T-cell (primary cell): ENCODE results near the gene SPOCK2. TPM values are rescaled to one million over a fixed set of nuclear protein-coding genes. Genes with fewer than 3 reads are reported as not detected.

Experiments
- ATAC-seq, 4 experiments: fragments of 200-7000 bp in 3 of 4; fragments of 150-1000 bp in 1 of 4; cut with Tn5 transposase; replicated peaks in 1 of 4; 1 replicate in 3 of 4; 2 replicates in 1 of 4; pipeline ENCODE4 v1.10.0; 2021; ENCODE audit warnings: moderate library complexity in 3 of 4, mild to moderate bottlenecking in 2 of 4, moderate number of reproducible peaks in 1 of 4
- CTCF ChIA-PET, 2 donors: fragments of 300-600 bp; sonication (Branson Sonifier 250); formaldehyde crosslinking; loops; one replicate each; lab custom pipeline; 2022; ENCODE audit warnings: antibody characterized with exemption in 2 of 2; lab: Charles Lee
- POLR2A ChIA-PET, 2 donors: fragments of 300-600 bp; sonication (Branson Sonifier 250); formaldehyde crosslinking; loops; one replicate each; lab custom pipeline; 2022; ENCODE audit warnings: antibody characterized with exemption in 2 of 2; lab: Charles Lee
- DNase-seq, 35 experiments: peaks; one replicate each; pipeline versions ENCODE4 v3.0.0 to v3.0.0-alpha.2; 2013 to 2023
- H3K27ac ChIP-seq: one replicate; pipeline ENCODE4 v1.5.1; 2013; ENCODE audit warnings: low read length
- H3K27me3 ChIP-seq, 2 experiments: replicated peaks in 1 of 2; 1 replicate in 1 of 2; 2 replicates in 1 of 2; pipeline versions ENCODE4 v1.6.1 to v1.7.0; 2013; ENCODE audit warnings: low read length in 1 of 2, mixed read lengths in 1 of 2; ENCODE audit not compliant: control insufficient read depth in 2 of 2, insufficient read depth in 2 of 2; ENCODE audit errors: extremely low read depth in 1 of 2
- H3K36me3 ChIP-seq, 2 donors: 1 replicate in 1 of 2; 2 replicates in 1 of 2; pipeline versions ENCODE4 v1.6.1 to v1.7.0; 2013; ENCODE audit warnings: low read length in 1 of 2; ENCODE audit not compliant: control insufficient read depth in 2 of 2, insufficient read depth in 1 of 2; ENCODE audit errors: extremely low read depth in 1 of 2
- H3K4me1 ChIP-seq, 2 experiments: 1 replicate in 1 of 2; 2 replicates in 1 of 2; pipeline versions ENCODE4 v1.6.1 to v1.7.0; 2013; ENCODE audit warnings: low read length in 2 of 2, mixed read lengths in 1 of 2; ENCODE audit not compliant: insufficient read depth in 2 of 2, control insufficient read depth in 1 of 2; ENCODE audit errors: extremely low read depth in 1 of 2
- H3K4me3 ChIP-seq, 2 donors: 1 replicate in 1 of 2; 2 replicates in 1 of 2; pipeline versions ENCODE4 v1.5.1 to v1.7.0; 2013; ENCODE audit warnings: mild to moderate bottlenecking in 2 of 2, low read length in 1 of 2, moderate library complexity in 1 of 2; ENCODE audit not compliant: control insufficient read depth in 1 of 2; ENCODE audit errors: extremely low read depth in 1 of 2
- H3K9me3 ChIP-seq: 2 replicates; pipeline ENCODE4 v1.7.0; 2013
- H3K27ac Mint-ChIP-seq, 2 donors: one replicate each; pipeline ENCODE4 v1.8.0; 2020 to 2021; ENCODE audit warnings: mild to moderate bottlenecking in 2 of 2, mixed read lengths in 2 of 2
- H3K27me3 Mint-ChIP-seq, 2 donors: one replicate each; pipeline ENCODE4 v1.8.0; 2021 to 2022; ENCODE audit warnings: mixed read lengths in 2 of 2
- H3K36me3 Mint-ChIP-seq: one replicate; pipeline ENCODE4 v1.8.0; 2021; ENCODE audit warnings: mixed read lengths
- H3K4me1 Mint-ChIP-seq, 3 donors: one replicate each; pipeline ENCODE4 v1.8.0; 2020 to 2022; ENCODE audit warnings: mixed read lengths in 3 of 3, mild to moderate bottlenecking in 1 of 3
- H3K4me3 Mint-ChIP-seq, 3 donors: one replicate each; pipeline ENCODE4 v1.8.0; 2020 to 2022; ENCODE audit warnings: mild to moderate bottlenecking in 3 of 3, mixed read lengths in 3 of 3, moderate library complexity in 3 of 3
- H3K9me3 Mint-ChIP-seq, 3 donors: one replicate each; pipeline ENCODE4 v1.8.0; 2020 to 2022; ENCODE audit warnings: mixed read lengths in 3 of 3
- whole genome bisulfite sequencing: methylation state at CpG from one replicate; pipeline ENCODE4 v1.1.5; 2013; ENCODE audit warnings: missing lambda C conversion rate; ENCODE audit not compliant: insufficient coverage; 5-methylcytosine and 5-hydroxymethylcytosine counted together
- total RNA-seq, 35 experiments: library from RNA in 6 of 35; stranded (reverse) in 6 of 35; fragments of 120-200 nt in 1 of 35; gene quantifications; one replicate each; pipeline versions ENCODE4 v1.2.1 to v1.2.4 and lab custom pipeline; 2013 to 2026

SPOCK2 gene
- total RNA-seq, 5 donors from 2014 or later (not counting 1 experiment from before 2014, with no cell fraction given), result 501 to 684 (median 547) TPM

- Histone ChIP-seq H3K4me3 (no peak overlapping the region), H3K36me3 (peaks cover 0 to 4% of the 10 kb centered on the region in 2 donors), H3K27me3 (no peaks in the 10 kb centered on the region), H3K4me1 (peaks cover 15 to 23% of the 10 kb centered on the region in 2 experiments), H3K9me3 (no peaks in the 10 kb centered on the region), H3K27ac (no peak overlapping the region)
- DNase-seq (no peak), ATAC-seq (no peak)
- ChIA-PET CTCF (interaction anchor here (0.5 to 1.0 kb wide), 5 partner anchors 83 to 322 kb away, joined by 3 to 4 read pairs (median 3); partner anchors contain the start of genes ANAPC16 (in 1 of the 2) and ASCC1 (in 1 of the 2)), POLR2A (interaction anchor here in 1 of 2 donors (0.6 to 0.9 kb wide), 3 partner anchors 40 to 84 kb away, joined by 3 read pairs; no protein-coding TSS in a partner anchor)
- no CpG with 5 or more reads among the region's 4 CpGs for WGBS
- peak overlapping the region in 1 of 2 donors; percentile 94 for H3K27ac Mint-ChIP-seq
- H3K9me3 Mint-ChIP-seq, result no peaks in the 10 kb centered on the region
- H3K4me1 Mint-ChIP-seq, result peaks cover 35 to 40% (median 35%) of the 10 kb centered on the region in 3 donors
- H3K36me3 Mint-ChIP-seq, result peaks cover 21% of the 10 kb centered on the region
- no peaks in the 10 kb centered on the region for H3K27me3 Mint-ChIP-seq
- H3K4me3 Mint-ChIP-seq, result no peak overlapping the region
These were observed 44.5 kb upstream of the SPOCK2 start for GRCh38 chr10:72132854-72133253.

GRCh38 chr10:72127571-72127970 is 39.2 kb upstream of the SPOCK2 start:
- Histone ChIP-seq H3K27me3 (no peaks in the 10 kb centered on the region), H3K4me1 (peaks cover 0 to 4% of the 10 kb centered on the region in 2 experiments), H3K27ac (no peak overlapping the region), H3K36me3 (peaks cover 0 to 2% of the 10 kb centered on the region in 2 donors), H3K4me3 (no peak overlapping the region), H3K9me3 (no peaks in the 10 kb centered on the region)
- ChIA-PET CTCF (interaction anchor here (0.5 to 2.5 kb wide), 8 partner anchors 14 to 229 kb away, joined by 3 to 7 read pairs (median 4); no protein-coding TSS in a partner anchor), POLR2A (interaction anchor here in 1 of 2 donors (0.5 kb wide), 1 partner anchor 55 kb away, joined by 3 read pairs; no protein-coding TSS in a partner anchor)
- DNase-seq (no peak), ATAC-seq (no peak)
- no peak overlapping the region for H3K4me3 Mint-ChIP-seq
- H3K4me1 Mint-ChIP-seq, result peaks cover 26 to 27% (median 27%) of the 10 kb centered on the region in 3 donors
- no CpG with 5 or more reads among the region's 2 CpGs for WGBS
- no peaks in the 10 kb centered on the region for H3K9me3 Mint-ChIP-seq
- H3K27ac Mint-ChIP-seq, result no peak overlapping the region
- H3K36me3 Mint-ChIP-seq, result peaks cover 16% of the 10 kb centered on the region
- H3K27me3 Mint-ChIP-seq, result no peaks in the 10 kb centered on the region

- Histone ChIP-seq H3K4me3 (no peak overlapping the region), H3K27me3 (no peaks in the 10 kb centered on the region), H3K9me3 (no peaks in the 10 kb centered on the region), H3K36me3 (peaks cover 0 to 2% of the 10 kb centered on the region in 2 donors), H3K27ac (no peak overlapping the region), H3K4me1 (peaks cover 5% of the 10 kb centered on the region in 2 experiments)
- ATAC-seq (no peak), DNase-seq (no peak)
- Mint-ChIP-seq H3K9me3 (no peaks in the 10 kb centered on the region), H3K27ac (peak overlapping the region in 1 of 2 donors; percentile 28), H3K27me3 (no peaks in the 10 kb centered on the region), H3K4me3 (no peak overlapping the region), H3K36me3 (peaks cover 13% of the 10 kb centered on the region), H3K4me1 (peaks cover 28 to 31% (median 29%) of the 10 kb centered on the region in 3 donors)
- ChIA-PET POLR2A (interaction anchor here in 1 of 2 donors (0.5 to 1.2 kb wide), 2 partner anchors 12 to 970 kb away, joined by 3 to 4 read pairs; partner anchors contain the start of gene P4HA1), CTCF (interaction anchor here in 1 of 2 donors (0.6 to 2.5 kb wide), 8 partner anchors 38 to 211 kb away, joined by 3 to 8 read pairs (median 4); partner anchors contain the start of gene SPOCK2)
- WGBS, result no CpG with 5 or more reads among the region's 3 CpGs
These were observed 38.5 kb upstream of the SPOCK2 start for GRCh38 chr10:72126872-72127232.

- peaks cover 5 to 7% of the 10 kb centered on the region in 2 experiments for H3K4me1 ChIP-seq
- H3K27ac ChIP-seq, result no peak overlapping the region
- H3K27me3 ChIP-seq, result no peaks in the 10 kb centered on the region
- H3K4me3 Mint-ChIP-seq, result no peak overlapping the region
- ATAC-seq (peak in 2 of 4 experiments; percentile 31 to 44), DNase-seq (peak in 1 of 35 experiments; percentile 55)
- no peaks in the 10 kb centered on the region for H3K9me3 ChIP-seq
- no peaks in the 10 kb centered on the region for H3K27me3 Mint-ChIP-seq
- H3K4me1 Mint-ChIP-seq, result peaks cover 33 to 37% (median 34%) of the 10 kb centered on the region in 3 donors
- no peak overlapping the region for H3K4me3 ChIP-seq
- POLR2A ChIA-PET, result interaction anchor here in 1 of 2 donors (0.5 to 1.2 kb wide), 2 partner anchors 11 to 970 kb away, joined by 3 to 4 read pairs; partner anchors contain the start of gene P4HA1
- CTCF ChIA-PET, result interaction anchor here in 1 of 2 donors (0.7 to 1.6 kb wide), 6 partner anchors 11 to 211 kb away, joined by 3 to 8 read pairs (median 4); partner anchors contain the start of gene SPOCK2
- 86% methylated on average over 1 of the region's 3 CpGs for WGBS
- H3K36me3 Mint-ChIP-seq, result peaks cover 13% of the 10 kb centered on the region
- peaks cover 0 to 2% of the 10 kb centered on the region in 2 donors for H3K36me3 ChIP-seq
- peak overlapping the region; percentile 28 to 54 for H3K27ac Mint-ChIP-seq
- H3K9me3 Mint-ChIP-seq, result no peaks in the 10 kb centered on the region
These were observed 38.0 kb upstream of the SPOCK2 start for GRCh38 chr10:72126184-72126871.

GRCh38 chr10:72124989-72125388 is 36.6 kb upstream of the SPOCK2 start:
- DNase-seq (no peak), ATAC-seq (no peak)
- peaks cover 5 to 7% of the 10 kb centered on the region in 2 experiments for H3K4me1 ChIP-seq
- no peak overlapping the region for H3K4me3 Mint-ChIP-seq
- no CpG with 5 or more reads among the region's 1 CpG for WGBS
- H3K27me3 ChIP-seq, result no peaks in the 10 kb centered on the region
- no peak overlapping the region for H3K27ac ChIP-seq
- peaks cover 16% of the 10 kb centered on the region for H3K36me3 Mint-ChIP-seq
- no peak overlapping the region for H3K4me3 ChIP-seq
- peaks cover 34 to 42% (median 36%) of the 10 kb centered on the region in 3 donors for H3K4me1 Mint-ChIP-seq
- ChIA-PET POLR2A (interaction anchor here (0.6 to 0.7 kb wide), 3 partner anchors 11 to 174 kb away, joined by 6 to 9 read pairs (median 8); no protein-coding TSS in a partner anchor), CTCF (interaction anchor here (0.6 to 1.6 kb wide), 6 partner anchors 12 to 213 kb away, joined by 3 to 8 read pairs (median 4); no protein-coding TSS in a partner anchor)
- no peaks in the 10 kb centered on the region for H3K9me3 ChIP-seq
- peaks cover 0 to 2% of the 10 kb centered on the region in 2 donors for H3K36me3 ChIP-seq
- peak overlapping the region; percentile 56 to 78 for H3K27ac Mint-ChIP-seq
- no peaks in the 10 kb centered on the region for H3K27me3 Mint-ChIP-seq
- H3K9me3 Mint-ChIP-seq, result no peaks in the 10 kb centered on the region

GRCh38 chr10:72124381-72124780 is 36.0 kb upstream of the SPOCK2 start:
- Histone ChIP-seq H3K27me3 (no peaks in the 10 kb centered on the region), H3K9me3 (no peaks in the 10 kb centered on the region), H3K4me1 (peaks cover 5 to 7% of the 10 kb centered on the region in 2 experiments), H3K36me3 (peaks cover 0 to 2% of the 10 kb centered on the region in 2 donors), H3K4me3 (no peak overlapping the region), H3K27ac (no peak overlapping the region)
- H3K9me3 Mint-ChIP-seq, result no peaks in the 10 kb centered on the region
- ATAC-seq, result no peak
- H3K4me1 Mint-ChIP-seq, result peaks cover 34 to 45% (median 41%) of the 10 kb centered on the region in 3 donors
- peaks cover 19% of the 10 kb centered on the region for H3K36me3 Mint-ChIP-seq
- H3K27ac Mint-ChIP-seq, result peak overlapping the region; percentile 68 to 78
- H3K4me3 Mint-ChIP-seq, result no peak overlapping the region
- no peak for DNase-seq
- no peaks in the 10 kb centered on the region for H3K27me3 Mint-ChIP-seq
- ChIA-PET CTCF (interaction anchor here (0.6 to 0.7 kb wide), 6 partner anchors 12 to 129 kb away, joined by 3 to 6 read pairs (median 4); no protein-coding TSS in a partner anchor), POLR2A (interaction anchor here (0.6 to 0.7 kb wide), 6 partner anchors 10 to 337 kb away, joined by 3 to 14 read pairs (median 7); no protein-coding TSS in a partner anchor)
